ENCODE results near the gene PSMD1. TPM values are rescaled to one million over a fixed set of nuclear protein-coding genes. Genes with fewer than 3 reads are reported as not detected.
"Not testable (repeated sequence)": the region's sequence is repeated elsewhere in the genome, so short reads cannot be mapped to it uniquely, and the experiment has no call there.

PSMD1 gene
- total and polyA plus RNA-seq, 4 donors = 30.1 to 91.1 (median 56.0) TPM

DNA sequence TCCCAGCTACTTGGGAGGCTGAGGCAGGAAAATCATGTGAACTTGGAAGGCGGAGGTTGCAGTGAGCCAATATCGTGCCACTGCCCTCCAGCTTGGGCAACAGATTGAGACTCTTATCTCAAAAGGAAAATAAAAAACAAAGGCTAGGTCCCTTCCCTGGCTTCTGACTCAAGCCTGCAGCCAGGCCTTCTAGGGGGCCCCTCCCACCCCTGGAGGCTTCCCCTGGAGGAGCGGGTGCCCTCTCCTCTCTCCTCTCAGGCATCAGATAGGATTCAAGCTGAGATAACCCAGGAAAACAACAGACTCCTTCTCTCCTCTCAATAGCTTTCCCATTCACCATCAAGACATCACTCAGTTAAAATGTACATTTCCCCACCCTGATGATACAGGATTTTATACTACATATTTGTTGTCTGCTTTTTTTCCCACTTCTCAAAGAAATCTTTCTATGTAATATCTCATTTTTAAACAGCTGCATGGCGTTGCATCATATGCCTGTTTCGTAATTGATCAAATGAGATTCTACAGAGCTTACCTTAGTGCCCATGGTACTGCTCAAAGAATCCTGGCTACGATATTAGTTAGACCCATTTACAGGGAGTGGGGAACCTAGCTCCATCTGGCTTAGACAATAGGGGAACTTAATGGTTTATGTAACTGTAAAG, 40.0 kb upstream of the PSMD1 start:
- DNase-seq (no peak), ATAC-seq (ENCODE audit: insufficient read depth, low FRiP score) (no peak)
- H3K9ac ChIP-seq (ENCODE audit: insufficient read depth in 1 of 2, low read length in 2 of 2) = no peak overlapping the region

DNA sequence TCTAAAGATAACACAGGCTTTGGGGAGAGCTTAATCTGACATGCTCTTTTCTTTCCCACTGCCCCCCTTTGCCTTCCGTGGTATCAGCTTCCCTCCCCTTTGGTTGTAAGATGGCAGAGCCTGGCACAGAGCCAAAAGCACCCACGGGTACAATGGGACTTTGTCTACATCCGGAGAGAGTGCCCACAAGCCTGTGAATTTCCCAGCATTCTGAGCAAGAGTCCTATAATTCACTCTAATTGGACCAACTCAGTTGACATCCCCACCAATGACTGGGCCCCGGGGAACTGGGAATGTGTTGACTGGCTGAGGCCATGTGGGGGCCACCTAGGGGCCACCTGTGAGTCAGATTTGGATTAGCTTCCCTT, 39.5 kb upstream of the PSMD1 start:
- Histone ChIP-seq H3K36me3 (ENCODE audit: control insufficient read depth in 4 of 4, insufficient read depth in 4 of 4, low read length in 4 of 4) (no peaks in the 10 kb centered on the region), H3K9me3 (ENCODE audit: control insufficient read depth in 4 of 4, insufficient read depth in 3 of 4, low read length in 3 of 4) (no peaks in the 10 kb centered on the region), H3K4me1 (ENCODE audit: control insufficient read depth in 5 of 5, insufficient read depth in 5 of 5, low read length in 5 of 5) (no peaks in the 10 kb centered on the region), H3K27ac (ENCODE audit: low read depth in 1 of 2, low read length in 1 of 2) (no peak overlapping the region), H3K27me3 (ENCODE audit: control insufficient read depth in 3 of 3, insufficient read depth in 3 of 3, low read length in 2 of 3) (no peaks in the 10 kb centered on the region), H3K4me3 (no peak overlapping the region), H3K9ac (ENCODE audit: insufficient read depth in 1 of 2, low read length in 2 of 2) (no peak overlapping the region)
- WGBS, 2 donors = 38 to 39% methylated on average over 4 of the region's 4 CpGs
- ATAC-seq (ENCODE audit: insufficient read depth, low FRiP score) (no peak), DNase-seq (no peak)
- TF ChIP-seq, protein P1, sequence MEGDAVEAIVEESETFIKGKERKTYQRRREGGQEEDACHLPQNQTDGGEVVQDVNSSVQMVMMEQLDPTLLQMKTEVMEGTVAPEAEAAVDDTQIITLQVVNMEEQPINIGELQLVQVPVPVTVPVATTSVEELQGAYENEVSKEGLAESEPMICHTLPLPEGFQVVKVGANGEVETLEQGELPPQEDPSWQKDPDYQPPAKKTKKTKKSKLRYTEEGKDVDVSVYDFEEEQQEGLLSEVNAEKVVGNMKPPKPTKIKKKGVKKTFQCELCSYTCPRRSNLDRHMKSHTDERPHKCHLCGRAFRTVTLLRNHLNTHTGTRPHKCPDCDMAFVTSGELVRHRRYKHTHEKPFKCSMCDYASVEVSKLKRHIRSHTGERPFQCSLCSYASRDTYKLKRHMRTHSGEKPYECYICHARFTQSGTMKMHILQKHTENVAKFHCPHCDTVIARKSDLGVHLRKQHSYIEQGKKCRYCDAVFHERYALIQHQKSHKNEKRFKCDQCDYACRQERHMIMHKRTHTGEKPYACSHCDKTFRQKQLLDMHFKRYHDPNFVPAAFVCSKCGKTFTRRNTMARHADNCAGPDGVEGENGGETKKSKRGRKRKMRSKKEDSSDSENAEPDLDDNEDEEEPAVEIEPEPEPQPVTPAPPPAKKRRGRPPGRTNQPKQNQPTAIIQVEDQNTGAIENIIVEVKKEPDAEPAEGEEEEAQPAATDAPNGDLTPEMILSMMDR (IDR thresholded peaks at IDR 0.05; ENCODE audit: control extremely low read depth, extremely low read depth) = no peak

More for the DNA sequence above, 40.0 kb upstream of the PSMD1 start:
- Histone ChIP-seq H3K27ac (ENCODE audit: low read depth in 1 of 2, low read length in 1 of 2) (no peak overlapping the region), H3K4me3 (no peak overlapping the region), H3K27me3 (ENCODE audit: control insufficient read depth in 3 of 3, insufficient read depth in 3 of 3, low read length in 2 of 3) (no peaks in the 10 kb centered on the region), H3K4me1 (ENCODE audit: control insufficient read depth in 5 of 5, insufficient read depth in 5 of 5, low read length in 5 of 5) (no peaks in the 10 kb centered on the region), H3K36me3 (ENCODE audit: control insufficient read depth in 4 of 4, insufficient read depth in 4 of 4, low read length in 4 of 4) (no peaks in the 10 kb centered on the region), H3K9me3 (ENCODE audit: control insufficient read depth in 4 of 4, insufficient read depth in 3 of 4, low read length in 3 of 4) (no peaks in the 10 kb centered on the region)
- WGBS, 2 donors = 68 to 75% methylated on average over 6 of the region's 6 CpGs
- TF ChIP-seq, protein P1 (IDR thresholded peaks at IDR 0.05; ENCODE audit: control extremely low read depth, extremely low read depth) = no peak

DNA sequence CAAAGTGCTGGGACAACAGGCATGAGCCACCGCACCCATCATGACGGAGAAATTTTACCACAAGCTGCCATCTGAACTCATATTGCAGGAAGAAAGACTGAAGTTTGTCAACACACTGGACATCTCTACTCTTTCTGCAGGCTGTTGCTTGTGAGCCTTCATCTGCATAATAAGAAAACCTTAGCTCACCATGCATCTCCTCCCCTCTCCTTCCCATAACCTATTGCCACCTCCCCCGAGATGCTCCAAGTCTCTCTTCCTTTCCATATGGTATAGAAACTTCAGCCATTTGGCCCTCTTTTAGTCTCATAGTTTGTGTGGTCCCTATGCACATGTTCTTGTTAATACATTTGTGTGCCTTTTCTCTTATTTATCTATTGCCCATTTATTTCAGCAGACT, 38.5 kb upstream of the PSMD1 start:
- TF ChIP-seq, protein P1 (IDR thresholded peaks at IDR 0.05; ENCODE audit: control extremely low read depth, extremely low read depth) = no peak
- Histone ChIP-seq H3K9ac (ENCODE audit: insufficient read depth in 1 of 2, low read length in 2 of 2) (no peak overlapping the region), H3K27me3 (ENCODE audit: control insufficient read depth in 3 of 3, insufficient read depth in 3 of 3, low read length in 2 of 3) (no peaks in the 10 kb centered on the region), H3K27ac (ENCODE audit: low read depth in 1 of 2, low read length in 1 of 2) (no peak overlapping the region), H3K36me3 (ENCODE audit: control insufficient read depth in 4 of 4, insufficient read depth in 4 of 4, low read length in 4 of 4) (no peaks in the 10 kb centered on the region), H3K4me1 (ENCODE audit: control insufficient read depth in 5 of 5, insufficient read depth in 5 of 5, low read length in 5 of 5) (no peaks in the 10 kb centered on the region), H3K9me3 (ENCODE audit: control insufficient read depth in 4 of 4, insufficient read depth in 3 of 4, low read length in 3 of 4) (no peaks in the 10 kb centered on the region), H3K4me3 (no peak overlapping the region)
- no peak for DNase-seq
- ATAC-seq (ENCODE audit: insufficient read depth, low FRiP score) = no peak
- WGBS, 2 donors = 91 to 92% methylated on average over 3 of the region's 3 CpGs

DNA sequence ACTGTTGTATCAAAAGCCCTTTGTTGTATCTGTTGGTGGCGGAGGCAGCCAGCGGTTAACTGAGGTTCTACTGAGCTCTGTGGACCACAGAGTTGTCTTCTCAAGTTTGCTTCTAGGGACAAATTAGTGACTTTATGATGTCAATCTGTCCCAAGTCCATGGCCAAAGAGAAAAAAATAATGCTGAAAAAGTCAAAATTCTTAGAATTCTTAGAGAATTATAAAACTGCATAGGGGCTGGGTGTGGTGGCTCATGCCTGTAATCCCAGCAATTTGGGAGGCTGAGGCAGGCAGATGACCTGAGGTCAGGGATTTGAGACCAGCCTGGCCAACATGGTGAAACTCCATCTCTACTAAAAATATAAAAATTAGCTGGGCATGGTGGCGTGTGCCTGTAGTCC, 31.6 kb upstream of the PSMD1 start:
- H3K36me3 ChIP-seq (ENCODE audit: control insufficient read depth in 4 of 4, insufficient read depth in 4 of 4, low read length in 4 of 4); H3K4me1 ChIP-seq (ENCODE audit: control insufficient read depth in 5 of 5, insufficient read depth in 5 of 5, low read length in 5 of 5); H3K27ac ChIP-seq (ENCODE audit: low read depth in 1 of 2, low read length in 1 of 2); ATAC-seq (ENCODE audit: insufficient read depth, low FRiP score); H3K27me3 ChIP-seq (ENCODE audit: control insufficient read depth in 3 of 3, insufficient read depth in 3 of 3, low read length in 2 of 3); H3K4me3 ChIP-seq; H3K9ac ChIP-seq (ENCODE audit: insufficient read depth in 1 of 2, low read length in 2 of 2); DNase-seq; H3K9me3 ChIP-seq (ENCODE audit: control insufficient read depth in 4 of 4, insufficient read depth in 3 of 4, low read length in 3 of 4): not testable (repeated sequence)
- 94% methylated on average over 3 of the region's 3 CpGs for WGBS, 2 donors

All from lung (tissue), 12 donors.